GM12873 (cell line): ENCODE measurements around the gene FMNL2.

Experiments used
- TF ChIP-seq, protein P1 (sequence below): IDR thresholded peaks from 2 replicates; pipeline ENCODE4 v1.5.1; 2012; ENCODE audit warnings: low read depth, mild to moderate bottlenecking, moderate library complexity, low read length, control low read depth; ENCODE audit not compliant: insufficient read depth; ENCODE audit errors: missing control alignments

Gene FMNL2

GRCh38 chr2:152571048-152571766 is 236.2 kb downstream of the FMNL2 start:
- TF ChIP-seq, protein P1, sequence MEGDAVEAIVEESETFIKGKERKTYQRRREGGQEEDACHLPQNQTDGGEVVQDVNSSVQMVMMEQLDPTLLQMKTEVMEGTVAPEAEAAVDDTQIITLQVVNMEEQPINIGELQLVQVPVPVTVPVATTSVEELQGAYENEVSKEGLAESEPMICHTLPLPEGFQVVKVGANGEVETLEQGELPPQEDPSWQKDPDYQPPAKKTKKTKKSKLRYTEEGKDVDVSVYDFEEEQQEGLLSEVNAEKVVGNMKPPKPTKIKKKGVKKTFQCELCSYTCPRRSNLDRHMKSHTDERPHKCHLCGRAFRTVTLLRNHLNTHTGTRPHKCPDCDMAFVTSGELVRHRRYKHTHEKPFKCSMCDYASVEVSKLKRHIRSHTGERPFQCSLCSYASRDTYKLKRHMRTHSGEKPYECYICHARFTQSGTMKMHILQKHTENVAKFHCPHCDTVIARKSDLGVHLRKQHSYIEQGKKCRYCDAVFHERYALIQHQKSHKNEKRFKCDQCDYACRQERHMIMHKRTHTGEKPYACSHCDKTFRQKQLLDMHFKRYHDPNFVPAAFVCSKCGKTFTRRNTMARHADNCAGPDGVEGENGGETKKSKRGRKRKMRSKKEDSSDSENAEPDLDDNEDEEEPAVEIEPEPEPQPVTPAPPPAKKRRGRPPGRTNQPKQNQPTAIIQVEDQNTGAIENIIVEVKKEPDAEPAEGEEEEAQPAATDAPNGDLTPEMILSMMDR: no peak

DNA sequence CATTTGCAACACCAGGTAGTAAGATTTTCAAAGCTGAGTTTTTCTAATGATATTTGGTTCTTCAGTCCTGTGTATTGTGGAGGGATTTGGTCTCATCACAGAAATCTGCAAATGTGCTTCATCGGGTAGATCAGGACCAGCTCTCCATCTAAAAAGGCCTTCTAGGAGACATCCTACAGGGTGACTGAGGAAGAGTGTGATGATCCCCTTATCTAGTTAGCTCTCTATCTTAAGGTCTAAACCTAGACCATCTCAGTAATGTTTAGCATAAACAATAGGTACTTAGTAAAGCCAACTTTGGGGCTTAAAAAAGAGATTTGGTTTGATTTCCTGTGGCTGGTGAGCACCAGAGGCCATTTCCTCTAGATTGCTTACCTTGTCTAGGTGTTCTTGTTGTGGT is 237.1 kb downstream of the FMNL2 start:
- TF ChIP-seq, protein P1: no peak

GRCh38 chr2:152573168-152573567 is 238.2 kb downstream of the FMNL2 start:
- TF ChIP-seq, protein P1: no peak

GRCh38 chr2:152577579-152577978 is 242.6 kb downstream of the FMNL2 start:
- TF ChIP-seq, protein P1: no peak

DNA sequence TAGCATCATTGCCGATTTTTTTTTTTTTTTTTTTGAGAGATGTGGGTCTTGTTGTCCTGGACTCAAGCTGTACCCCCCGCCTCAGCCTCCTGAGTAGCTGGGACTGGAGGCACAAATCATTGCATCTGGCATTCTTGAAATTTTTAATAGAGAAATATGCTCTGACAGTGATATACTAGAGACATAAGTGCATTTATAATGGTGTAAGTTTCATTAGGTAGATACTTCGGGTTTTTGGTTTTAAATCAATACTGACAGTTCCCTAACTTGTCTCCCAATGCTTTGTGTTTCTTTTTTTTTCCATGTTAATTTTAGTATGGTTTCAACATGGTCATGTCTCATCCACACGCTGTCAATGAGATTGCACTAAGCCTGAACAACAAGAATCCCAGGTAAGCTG is 243.6 kb downstream of the FMNL2 start:
- TF ChIP-seq, protein P1: no peak

DNA sequence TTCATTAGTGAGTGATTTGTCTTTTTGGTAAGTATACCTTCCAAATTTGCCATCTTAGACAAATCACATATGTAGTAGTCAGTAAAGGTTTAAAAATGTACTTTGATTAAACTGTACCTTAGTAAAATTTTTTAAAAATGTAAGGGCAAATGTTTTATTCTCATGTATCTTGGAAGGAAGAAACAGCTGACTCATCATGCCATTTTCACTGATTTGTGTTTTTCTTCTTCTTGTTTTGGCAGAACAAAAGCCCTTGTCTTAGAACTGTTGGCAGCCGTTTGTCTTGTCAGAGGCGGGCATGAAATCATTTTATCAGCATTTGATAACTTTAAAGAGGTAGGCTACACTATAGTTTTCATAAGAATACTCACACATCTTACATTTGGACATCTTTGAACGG is 245.7 kb downstream of the FMNL2 start:
- TF ChIP-seq, protein P1: no peak

DNA sequence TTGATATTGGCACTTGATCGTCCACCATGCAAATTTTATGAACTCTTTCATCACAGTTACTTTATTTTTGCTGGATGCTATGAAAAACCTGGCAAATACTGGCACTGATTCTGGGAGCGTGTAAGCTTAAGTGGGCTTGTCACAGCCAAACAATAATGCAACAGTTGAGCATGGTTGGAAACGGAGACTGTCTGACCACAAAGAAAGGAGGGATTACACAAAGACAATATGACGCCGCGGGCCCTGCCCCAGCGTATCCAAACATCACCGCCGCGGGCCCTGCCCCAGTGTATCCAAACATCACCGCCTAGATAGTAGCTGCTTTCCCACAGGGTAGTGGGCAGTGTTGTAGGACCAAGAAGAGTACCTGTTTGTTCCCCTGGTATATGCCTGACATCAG is 246.4 kb downstream of the FMNL2 start:
- TF ChIP-seq, protein P1: no peak
